Peyer's patch (tissue), 4 donors: ENCODE data around the gene CTTNBP2NL.

ENCODE experiments used
- POLR2A ChIP-seq, 2 donors: fragments of 450-650 bp; IDR thresholded peaks; one replicate each; pipeline ENCODE4 v1.5.1; 2017; ENCODE audit warnings: antibody characterized with exemption in 2 of 2, mild to moderate bottlenecking in 2 of 2, moderate library complexity in 2 of 2
- TF ChIP-seq, protein P1 (sequence below), 6 experiments: fragments of 450-650 bp in 4 of 6; fragments of 200-600 bp in 2 of 6; sonication (generic) in 1 of 6; IDR thresholded peaks; one replicate each; pipeline ENCODE4 v1.5.1; 2017 to 2019; ENCODE audit warnings: antibody characterized with exemption in 6 of 6, mild to moderate bottlenecking in 3 of 6, moderate library complexity in 1 of 6

DNA sequence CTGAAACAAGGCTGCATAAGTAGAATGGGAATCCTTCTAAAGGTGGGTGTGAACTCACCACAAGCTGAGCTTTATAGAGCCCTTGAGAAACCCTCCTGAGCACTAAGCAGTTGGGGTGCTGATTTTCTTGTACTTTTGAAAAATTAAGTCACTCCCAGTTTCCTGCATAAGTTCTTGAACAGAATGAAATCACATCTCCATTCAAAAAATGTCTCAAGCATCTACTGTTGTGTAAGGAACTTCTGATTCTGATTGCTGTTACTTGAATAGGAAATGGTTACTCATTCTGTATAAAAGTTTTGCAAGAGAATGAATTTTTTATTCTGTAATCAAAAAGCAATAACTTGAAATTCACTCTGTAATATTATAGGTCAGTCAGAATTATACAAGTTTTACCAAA, 61.9 kb downstream of the CTTNBP2NL start:
- TF ChIP-seq, protein P1, sequence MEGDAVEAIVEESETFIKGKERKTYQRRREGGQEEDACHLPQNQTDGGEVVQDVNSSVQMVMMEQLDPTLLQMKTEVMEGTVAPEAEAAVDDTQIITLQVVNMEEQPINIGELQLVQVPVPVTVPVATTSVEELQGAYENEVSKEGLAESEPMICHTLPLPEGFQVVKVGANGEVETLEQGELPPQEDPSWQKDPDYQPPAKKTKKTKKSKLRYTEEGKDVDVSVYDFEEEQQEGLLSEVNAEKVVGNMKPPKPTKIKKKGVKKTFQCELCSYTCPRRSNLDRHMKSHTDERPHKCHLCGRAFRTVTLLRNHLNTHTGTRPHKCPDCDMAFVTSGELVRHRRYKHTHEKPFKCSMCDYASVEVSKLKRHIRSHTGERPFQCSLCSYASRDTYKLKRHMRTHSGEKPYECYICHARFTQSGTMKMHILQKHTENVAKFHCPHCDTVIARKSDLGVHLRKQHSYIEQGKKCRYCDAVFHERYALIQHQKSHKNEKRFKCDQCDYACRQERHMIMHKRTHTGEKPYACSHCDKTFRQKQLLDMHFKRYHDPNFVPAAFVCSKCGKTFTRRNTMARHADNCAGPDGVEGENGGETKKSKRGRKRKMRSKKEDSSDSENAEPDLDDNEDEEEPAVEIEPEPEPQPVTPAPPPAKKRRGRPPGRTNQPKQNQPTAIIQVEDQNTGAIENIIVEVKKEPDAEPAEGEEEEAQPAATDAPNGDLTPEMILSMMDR (IDR thresholded peaks at IDR 0.05), result no peak
- no peak for TF ChIP-seq POLR2A (IDR thresholded peaks at IDR 0.05)
